Tongue (tissue), 2 donors: Measurements from ENCODE around the gene FASTK. TPM values are rescaled to one million over a fixed set of nuclear protein-coding genes. Genes with fewer than 3 reads are reported as not detected.
"Not testable (repeated sequence)": the region's sequence is repeated elsewhere in the genome, so short reads cannot be mapped to it uniquely, and the experiment has no call there.

Experiments used
- DNase-seq: peaks from one replicate; pipeline ENCODE4 v3.0.0-alpha.2; 2015
- total RNA-seq: library from RNA; depleted of rRNA; stranded (reverse); fragments of >200 nt; gene quantifications from one replicate; pipeline ENCODE4 v1.2.3, GENCODE V29; 2014

Gene FASTK
- total RNA-seq, 1 donor from 2014 or later, result 95.2 TPM

DNA sequence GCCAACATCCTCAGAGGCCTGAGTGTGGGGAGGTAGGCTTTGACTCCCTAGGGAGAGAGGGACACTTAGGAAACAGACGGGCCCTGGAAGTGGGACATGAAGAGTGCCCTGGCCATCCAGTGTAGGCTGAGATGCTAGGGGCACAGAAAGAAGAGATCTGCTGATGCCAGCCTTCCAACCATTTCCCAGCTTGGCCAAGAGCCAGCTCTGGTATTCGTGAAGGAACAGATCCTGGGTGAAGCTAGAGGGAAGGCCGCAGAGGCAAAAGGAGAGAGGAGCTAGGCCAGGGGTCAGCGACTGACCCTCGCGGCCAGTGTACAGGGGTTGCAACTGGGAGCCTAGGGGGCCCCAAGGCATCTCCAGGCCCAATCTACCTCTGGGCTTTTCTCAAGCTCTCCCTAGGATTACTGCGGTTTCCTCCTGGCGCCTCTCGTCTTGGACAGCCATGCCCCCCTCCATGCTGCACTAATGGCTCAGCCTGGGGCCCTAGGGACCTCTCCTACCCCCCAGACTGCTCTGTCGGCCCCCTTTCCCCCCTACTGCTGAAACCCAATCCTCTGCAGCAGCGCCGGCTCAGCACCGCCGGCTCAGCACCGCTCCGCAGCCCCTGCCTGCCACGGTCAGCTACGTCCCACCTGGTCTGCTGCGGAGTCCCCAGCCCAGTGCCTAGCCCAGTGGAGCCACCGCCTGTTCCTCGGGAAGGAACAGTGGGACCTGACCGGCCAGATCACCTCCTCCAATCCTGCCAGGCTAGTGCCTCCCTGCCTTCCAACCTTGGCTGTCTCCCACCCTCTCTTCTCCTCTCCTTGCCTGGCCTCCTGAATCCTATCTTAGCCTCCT is 32.4 kb downstream of the FASTK start, which contains the start of gene ASIC3:
ASIC3 (plus strand) TSS at position 556 of the 840 bp plus-strand sequence. CDS start 355 bp downstream, outside the sequence.
- DNase-seq, result peak; percentile 56

DNA sequence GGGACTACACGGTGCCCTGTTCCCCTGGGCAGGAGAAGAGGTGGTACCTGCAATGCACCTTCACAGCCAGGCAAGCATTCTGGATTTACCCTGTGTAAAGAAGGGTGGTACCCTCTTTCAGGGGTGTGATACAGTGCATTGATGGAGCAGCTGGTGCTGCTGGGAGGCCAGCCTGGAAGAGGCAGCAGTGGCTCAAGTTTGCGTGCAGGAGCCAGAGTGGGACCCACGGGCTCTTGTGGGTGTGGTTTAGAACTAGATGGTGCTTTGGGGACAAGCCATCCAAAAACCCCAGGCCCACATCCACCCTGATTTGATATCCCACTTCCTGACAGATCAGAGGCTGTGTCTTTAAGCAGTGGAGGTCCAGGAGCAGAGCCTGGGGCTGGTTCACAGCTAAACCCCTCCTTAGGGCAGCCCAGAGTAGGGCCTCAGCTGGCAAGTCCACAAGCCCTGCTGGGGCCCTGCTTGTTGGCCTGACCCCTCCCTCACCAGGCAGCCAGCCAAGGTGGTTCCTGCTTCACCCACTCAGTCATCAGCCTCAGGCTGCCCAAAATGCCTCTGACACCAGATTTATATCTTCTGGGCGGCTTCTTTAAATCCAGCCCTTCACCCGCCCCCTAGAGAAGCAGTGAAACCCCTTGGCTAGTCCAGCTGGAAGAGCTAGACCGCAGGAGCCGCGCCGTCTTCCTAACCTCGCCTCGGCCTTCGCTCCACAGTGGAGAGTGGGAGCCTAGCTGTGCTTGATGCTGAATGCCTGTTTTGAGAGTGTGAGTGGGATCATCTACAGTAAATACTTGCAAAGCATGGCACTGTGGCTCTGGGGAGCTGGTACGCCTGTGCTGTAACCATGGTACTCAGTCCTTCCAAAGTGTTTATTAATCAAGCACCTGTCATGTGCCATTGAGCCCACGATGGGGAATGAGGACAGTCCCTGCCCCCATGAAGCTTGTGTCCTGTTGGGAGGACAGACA is 33.7 kb downstream of the FASTK start:
- peak; percentile 86 for DNase-seq

DNA sequence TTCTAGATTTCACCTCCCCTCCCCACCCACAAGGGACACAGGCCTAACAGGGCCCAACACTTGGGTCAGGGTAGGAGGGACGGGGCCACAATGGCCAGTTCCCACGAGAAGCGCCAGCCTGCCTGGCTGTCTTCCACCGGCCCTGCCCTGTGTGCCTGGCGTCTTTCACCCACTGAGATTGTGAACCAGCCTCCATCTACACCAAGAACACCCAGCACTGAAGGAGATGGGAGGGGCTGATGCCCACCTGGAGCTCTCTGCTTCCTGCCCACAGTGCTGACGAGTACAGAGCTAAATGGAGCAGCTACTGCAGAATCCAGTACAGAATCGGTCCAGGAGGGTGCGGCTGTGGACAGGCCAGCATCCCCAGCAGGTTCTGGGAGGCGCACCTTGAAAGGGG is 34.6 kb downstream of the FASTK start:
- no peak for DNase-seq

DNA sequence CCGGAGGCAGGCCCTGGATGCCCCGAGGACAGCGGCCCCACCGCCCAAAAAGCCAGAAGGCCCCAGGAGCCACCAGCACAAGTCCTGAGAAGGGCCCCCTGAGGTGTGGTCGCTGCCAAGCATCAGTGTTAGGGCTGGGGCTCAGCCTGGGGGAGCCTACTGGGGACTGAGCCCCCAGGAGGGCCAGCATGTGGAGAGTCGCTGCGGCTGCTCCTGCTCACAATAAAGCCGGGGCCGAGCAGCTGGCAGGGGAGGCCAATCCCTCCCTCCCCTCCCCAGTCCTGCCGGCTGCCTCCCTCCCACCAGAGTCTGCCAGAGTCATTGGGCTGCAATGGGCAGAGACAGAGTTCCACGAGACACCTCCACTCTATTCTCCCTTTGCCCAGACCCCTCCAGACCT is 35.3 kb downstream of the FASTK start:
- peak; percentile 66 for DNase-seq

DNA sequence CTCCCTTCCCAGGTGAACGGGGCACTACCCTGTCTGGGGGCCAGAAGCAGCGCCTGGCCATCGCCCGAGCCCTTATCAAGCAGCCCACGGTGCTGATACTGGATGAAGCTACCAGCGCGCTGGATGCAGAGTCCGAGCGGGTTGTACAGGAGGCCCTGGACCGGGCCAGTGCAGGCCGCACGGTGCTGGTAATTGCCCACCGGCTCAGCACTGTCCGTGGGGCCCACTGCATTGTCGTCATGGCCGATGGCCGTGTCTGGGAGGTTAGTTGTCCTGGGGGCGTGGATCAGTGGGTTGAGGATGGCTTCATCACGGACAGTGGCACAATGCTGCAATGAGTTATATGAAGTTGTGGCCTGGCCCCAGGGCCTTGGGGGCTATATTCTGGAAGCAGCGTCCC is 36.6 kb downstream of the FASTK start:
- no peak for DNase-seq

DNA sequence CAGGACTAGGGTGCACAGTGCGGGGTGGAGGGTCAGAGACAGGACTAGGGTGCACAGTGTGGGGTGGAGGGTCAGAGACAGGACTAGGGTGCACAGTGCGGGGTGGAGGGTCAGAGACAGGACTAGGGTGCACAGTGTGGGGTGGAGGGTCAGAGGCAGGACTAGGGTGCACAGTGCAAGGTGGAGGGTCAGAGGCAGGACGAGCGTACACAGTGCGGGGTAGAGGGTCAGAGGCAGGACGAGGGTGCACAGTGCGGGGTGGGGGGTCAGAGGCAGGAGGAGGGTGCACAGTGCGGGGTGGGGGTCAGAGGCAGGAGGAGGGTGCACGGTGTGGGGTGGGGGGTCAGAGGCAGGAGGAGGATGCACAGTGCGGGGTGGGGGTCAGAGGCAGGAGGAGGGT is 37.2 kb downstream of the FASTK start:
- DNase-seq, result not testable (repeated sequence)

DNA sequence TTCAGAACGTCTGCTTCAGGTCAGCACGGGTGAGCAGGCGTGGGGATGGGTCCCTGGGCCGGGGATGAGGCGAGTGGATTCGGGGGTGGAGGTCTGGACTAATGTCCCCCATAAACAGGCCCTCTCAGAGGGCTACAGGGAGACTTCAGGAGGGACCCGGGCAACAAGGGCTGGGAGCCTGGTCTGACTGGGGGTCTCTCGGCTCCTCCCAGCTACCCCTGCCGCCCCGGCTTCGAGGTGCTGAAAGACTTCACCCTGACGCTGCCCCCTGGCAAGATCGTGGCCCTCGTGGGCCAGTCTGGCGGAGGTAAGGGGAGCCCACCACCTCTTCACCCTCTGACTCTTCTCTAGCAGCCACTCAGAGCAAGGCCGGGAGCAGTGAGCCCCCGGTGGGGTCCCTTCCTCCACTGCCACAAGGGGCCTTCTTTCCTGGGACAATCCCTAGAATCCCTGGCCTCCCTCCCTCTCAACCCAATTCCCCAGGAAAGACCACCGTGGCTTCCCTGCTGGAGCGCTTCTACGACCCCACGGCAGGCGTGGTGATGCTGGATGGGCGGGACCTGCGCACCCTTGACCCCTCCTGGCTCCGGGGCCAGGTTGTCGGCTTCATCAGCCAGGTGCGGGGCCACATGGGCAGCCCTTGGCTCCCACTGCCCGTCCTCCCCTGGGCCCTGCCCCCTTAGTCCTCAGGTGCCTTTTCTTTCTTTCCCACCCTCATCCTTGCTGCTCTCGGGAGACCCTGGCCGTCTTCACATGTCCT is 39.8 kb downstream of the FASTK start:
- DNase-seq, result no peak

DNA sequence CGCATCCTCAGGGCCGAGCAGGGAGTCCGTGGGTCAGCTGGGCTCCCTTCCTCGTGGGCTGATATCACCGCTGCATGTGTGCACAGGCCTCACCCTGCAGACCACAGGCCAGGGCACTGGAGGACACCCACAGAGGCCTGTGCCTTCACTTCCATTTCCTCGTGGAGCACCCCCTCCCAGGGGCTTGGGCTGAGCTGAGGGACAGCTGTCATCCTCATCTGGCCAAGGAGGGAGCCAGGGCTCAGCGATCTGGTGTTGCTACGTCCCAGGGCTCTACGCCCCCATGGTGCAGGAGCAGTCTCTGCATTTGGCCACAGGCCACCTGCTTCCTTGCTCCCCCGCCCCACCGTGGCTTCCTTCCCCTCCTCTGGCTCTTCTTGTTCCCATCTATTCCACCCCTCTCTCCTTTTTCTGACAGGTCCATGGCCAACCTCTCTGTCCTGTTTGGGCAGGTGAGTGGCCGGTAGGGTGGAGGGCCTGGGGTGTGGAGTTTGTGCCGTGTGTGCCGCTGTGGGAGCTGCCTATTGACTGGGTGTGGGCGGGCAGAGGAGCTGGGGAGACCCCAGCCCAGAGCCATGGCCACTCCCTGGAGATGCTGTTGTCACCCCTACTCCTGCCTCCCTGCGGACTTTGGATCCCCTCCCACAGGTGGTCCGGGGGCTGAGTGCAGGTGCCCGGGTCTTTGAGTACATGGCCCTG is 40.6 kb downstream of the FASTK start:
- no peak for DNase-seq

DNA sequence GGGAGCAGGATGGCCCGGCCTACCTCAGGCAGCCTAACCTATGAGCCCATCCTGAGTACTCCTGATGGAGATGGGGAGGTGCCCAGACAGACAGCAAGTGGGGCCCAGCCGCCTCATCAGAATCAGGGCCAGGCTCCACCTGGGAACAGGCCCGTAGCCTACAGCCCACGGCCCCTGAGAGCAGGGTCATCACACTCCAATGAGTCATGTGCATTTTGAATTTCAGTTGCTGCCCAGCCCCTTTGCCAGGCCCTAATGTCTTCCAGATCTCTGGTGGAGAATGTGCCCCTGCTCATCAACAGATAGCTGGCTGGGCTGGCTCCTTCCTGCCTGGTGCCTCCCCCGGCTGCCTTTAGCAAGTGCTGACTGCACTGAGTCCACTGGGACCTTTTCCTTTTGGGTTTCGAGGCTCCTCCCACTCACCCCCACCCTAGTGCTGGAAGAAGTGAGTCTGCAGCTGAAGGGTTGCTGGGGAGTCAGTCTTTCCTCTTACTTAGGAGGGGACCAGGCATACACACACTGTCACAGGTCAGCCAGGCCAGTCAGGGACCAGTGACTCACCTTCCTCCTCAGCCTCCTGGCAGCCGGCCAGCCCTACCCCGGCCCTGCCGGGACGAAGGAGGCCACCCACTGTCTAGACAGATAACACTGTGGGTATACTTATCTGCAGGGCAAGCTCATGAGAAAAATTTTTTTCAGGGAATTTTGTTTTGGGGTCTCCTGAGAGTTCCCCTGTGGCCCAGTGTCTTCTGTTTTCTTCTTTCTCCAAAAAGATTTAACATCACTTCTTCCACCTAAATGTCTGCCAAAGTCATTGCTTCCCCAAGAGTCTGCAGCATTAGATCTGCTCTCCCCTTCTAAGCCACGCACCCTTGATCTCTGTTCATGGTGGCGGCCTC is 41.4 kb downstream of the FASTK start:
- DNase-seq, result no peak

DNA sequence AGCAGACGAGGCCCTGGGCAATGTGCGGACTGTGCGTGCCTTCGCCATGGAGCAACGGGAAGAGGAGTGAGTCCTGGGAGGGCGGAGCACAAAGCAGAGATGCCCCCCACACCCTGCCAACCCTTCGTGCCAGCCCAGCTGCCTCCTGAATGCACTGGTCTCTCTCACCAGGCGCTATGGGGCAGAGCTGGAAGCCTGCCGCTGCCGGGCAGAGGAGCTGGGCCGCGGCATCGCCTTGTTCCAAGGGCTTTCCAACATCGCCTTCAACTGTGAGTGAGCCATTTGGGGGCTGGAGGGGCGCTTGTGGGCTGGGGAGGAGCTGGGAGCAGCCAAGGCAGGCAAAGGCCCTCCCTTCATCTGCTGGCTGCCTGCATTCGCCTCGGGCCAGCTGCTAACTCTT is 44.7 kb downstream of the FASTK start:
- DNase-seq, result no peak

DNA sequence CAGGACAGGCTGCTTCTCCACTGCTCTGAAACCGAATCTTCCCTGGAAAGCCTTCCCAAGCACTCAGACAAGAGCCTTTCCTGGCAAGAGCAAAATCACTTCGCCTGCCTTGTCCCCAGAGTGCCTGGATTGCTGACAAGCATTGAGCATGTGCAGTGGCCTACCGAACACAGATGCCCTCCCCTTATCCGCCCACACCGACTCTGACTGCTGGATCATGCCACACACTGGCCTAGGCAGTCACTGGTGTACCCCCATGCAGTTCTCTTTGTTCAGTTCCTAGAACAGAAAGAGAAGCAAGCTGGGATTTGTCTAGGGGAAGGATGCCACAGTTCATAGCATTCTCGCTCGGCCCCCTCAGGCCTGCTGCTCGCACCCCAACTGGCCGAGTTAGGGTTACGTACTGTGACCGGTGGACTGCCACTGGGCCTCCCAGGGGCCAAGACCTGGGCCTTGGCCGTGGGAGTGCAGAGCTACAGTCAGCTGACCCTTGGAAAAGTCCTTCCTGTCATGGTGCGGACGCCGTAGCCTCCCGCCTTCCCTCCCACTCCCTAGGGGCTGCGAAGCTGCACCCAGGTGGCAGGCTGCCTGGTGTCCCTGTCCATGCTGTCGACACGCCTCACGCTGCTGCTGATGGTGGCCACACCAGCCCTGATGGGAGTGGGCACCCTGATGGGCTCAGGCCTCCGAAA is 45.4 kb downstream of the FASTK start:
- DNase-seq, result no peak

DNA sequence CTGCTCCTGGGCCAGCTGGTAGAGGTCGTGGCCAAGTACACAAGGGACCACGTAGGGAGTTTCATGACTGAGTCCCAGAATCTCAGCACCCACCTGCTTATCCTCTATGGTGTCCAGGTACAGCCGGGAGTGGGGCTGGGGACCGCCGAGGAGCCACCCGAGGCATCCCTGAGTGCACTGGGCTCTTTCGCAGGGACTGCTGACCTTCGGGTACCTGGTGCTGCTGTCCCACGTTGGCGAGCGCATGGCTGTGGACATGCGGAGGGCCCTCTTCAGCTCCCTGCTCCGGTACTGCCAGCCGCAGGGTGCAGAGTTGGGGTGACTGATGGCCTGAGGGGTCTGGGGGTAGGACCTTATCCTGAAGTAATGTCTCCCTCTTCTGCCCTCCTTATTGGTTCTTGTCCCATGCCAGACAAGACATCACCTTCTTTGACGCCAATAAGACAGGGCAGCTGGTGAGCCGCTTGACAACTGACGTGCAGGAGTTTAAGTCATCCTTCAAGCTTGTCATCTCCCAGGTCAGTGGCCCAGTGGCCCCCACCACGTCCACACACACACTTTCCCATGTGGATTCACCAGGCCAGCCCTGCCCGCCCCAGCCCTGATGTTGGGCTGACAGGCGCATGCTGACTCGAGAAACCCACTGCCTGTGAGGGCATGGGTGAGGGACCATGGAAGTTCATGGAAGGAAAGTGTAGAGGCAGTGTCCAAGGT is 46.1 kb downstream of the FASTK start:
- DNase-seq, result no peak

DNA sequence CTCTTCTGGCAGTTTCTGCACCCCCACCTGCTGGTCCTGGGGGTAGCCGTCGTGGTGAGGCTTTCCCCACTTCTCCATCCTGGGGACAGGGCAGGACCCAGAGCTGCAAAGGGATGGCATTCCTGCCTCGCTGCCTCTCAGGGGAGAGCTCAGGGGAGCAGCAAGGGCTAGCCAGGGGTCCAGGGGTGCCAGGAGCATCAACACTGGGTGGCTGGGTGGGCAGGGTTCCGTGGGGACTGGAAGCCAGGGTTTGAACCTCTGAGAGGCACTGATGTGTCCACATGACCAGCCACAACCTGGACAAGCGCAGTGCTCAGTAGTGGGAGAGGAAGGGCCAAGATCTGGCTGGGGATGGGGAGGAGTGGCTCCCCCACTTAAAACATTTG is 46.8 kb downstream of the FASTK start:
- no peak for DNase-seq

DNA sequence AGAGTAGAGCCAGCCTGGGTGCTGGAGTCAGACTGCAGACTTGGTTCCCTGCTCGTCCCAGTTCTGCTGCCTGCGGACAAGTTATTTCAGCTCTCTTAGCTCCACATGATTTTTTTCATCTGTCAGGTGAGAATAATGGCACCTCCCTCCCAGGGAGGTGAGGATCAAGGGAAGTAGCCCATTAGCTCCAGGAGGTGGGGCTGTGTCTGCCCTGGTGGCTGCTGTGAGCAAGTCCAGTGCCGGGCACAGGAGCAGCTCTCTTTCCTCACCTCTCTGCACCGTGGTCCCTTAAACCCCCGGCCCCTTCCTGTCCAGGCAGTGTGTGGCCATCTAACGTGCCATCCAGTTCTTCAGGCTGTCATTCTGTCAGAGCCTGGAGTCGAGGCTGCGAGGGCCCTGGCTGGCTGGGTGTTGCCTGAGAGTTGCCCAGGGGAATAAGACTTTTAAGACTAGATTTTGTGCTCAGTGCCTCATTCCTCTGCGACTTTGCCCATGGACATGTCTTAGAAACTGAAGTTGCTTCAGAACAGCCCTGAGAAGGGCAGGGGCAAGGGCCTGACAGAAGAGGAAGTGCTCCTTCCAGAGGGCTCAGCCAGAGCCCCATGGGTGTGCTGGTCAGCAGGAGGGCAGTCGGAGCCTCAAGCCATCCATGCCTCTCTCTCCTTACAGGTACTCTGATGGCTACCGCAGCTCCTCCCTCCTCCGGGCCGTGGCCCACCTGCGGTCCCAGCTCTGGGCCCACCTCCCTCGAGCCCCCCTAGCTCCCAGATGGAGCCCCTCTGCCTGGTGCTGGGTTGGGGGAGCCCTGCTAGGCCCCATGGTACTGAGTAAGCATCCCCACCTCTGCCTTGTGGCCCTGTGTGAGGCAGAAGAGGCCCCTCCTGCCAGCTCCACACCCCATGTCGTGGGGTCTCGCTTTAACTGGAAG is 47.4 kb downstream of the FASTK start:
- no peak for DNase-seq

DNA sequence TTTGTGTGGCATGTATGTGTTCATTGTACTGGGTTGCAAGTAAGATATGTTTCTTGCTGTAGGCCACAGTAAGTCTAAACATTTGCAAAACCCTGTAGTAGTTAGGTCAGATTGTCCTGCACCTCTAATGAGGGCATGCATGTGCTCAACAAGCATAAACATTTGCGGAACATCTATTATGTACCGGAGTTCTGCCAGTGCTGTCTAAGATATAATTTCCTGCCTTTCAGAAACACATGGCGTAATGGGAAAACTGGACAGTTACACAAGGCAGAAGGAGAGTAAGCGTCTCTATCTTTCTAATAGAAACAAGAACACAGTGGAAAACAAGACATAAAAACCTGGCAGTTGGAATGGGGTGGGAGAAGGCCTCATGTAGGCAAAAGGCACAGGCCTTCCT is 49.6 kb downstream of the FASTK start:
- no peak for DNase-seq

DNA sequence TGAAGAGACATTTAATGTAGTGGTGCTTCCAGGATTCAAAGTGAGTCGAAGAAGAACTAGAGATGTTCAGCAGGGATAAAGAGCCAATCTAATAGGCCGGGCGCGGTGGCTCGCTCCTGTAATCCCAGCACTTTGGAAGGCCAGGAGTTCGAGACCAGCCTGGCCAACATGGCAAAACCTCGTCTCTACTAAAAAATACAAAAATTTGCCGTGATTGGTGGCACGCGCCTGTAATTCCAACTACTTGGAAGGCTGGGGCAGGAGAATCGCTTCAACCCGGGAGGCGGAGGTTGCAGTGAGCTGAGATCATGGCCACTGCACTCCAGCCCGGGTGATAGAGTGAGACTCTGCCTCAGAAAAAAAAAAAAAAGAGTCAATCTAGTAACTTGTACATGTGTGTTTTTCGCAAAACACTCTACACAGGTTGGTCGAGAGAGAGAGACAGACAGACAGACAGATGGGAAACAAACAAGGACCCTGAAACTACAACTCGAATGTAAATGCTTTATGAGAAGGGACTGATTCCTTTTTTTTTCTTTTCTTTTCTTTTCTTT is 51.6 kb downstream of the FASTK start:
- no peak for DNase-seq

DNA sequence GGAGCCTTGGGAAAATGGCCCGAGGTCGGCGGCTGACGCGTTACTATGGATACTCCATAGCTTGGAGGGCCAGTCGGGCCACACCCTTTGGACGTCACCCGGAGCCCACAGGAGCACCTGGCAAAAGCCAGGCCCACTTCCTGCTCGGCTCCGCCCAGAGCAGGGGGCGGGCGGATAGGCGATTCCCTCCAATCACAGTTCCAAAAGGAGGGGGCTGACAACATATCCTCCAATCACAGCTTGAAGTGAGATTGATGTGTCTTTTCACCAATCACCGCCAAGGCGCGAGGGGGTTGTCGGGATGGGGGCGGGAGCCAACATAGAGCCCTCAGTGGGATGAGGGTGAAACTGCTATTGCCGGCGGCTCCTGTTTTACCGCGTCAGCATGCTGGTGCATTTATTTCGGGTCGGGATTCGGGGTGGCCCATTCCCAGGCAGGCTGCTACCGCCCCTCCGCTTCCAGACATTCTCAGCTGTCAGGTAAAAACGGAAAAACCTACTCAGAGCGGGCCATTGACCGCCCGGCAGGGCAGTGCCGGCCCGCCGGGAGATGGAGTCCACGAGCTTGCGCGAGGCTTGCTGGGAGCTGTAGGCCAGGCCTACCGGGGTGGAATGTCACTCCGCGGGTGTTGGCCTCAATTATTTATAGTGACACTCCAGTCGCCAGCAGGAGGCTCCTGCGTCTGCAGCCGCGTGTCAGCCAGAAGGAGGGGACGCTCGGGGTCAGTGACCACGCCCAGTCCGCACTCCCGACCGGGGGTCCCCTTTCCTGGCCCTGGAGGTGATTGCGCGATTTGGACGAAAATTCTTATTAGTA is 52.3 kb downstream of the FASTK start, which contains the start of gene ABCB8:
ABCB8 (plus strand) TSS at position 320 of the 817 bp plus-strand sequence; CDS start at position 386, 66 bp downstream.
- peak; percentile 100 for DNase-seq
